Calu3 (cell line): ENCODE results near the gene GAB3. TPM values are rescaled to one million over a fixed set of nuclear protein-coding genes. Genes with fewer than 3 reads are reported as not detected.
"Not testable (repeated sequence)": the region's sequence is repeated elsewhere in the genome, so short reads cannot be mapped to it uniquely, and the experiment has no call there.

Experiments
- BruUV-seq: library from RNA; stranded (reverse); fragments of 400-500 nt; replicated peaks from 2 replicates; lab custom pipeline; 2021; lab: Mats Ljungman, UMichigan
- CTCF ChIA-PET: fragments of 300-600 bp; sonication (Branson Sonifier 250); formaldehyde crosslinking; loops from one replicate; lab custom pipeline; 2022; ENCODE audit warnings: antibody characterized with exemption; lab: Charles Lee
- DNase-seq: peaks from one replicate; pipeline ENCODE4 v3.0.0; 2022
- H3K27ac Mint-ChIP-seq: one replicate; pipeline ENCODE4 v1.8.0; 2022; ENCODE audit warnings: mixed read lengths; ENCODE audit not compliant: unreplicated experiment
- H3K27me3 Mint-ChIP-seq: one replicate; pipeline ENCODE4 v1.8.0; 2022; ENCODE audit warnings: mixed read lengths; ENCODE audit not compliant: unreplicated experiment
- H3K36me3 Mint-ChIP-seq: one replicate; pipeline ENCODE4 v1.8.0; 2022; ENCODE audit warnings: mild to moderate bottlenecking, moderate library complexity, mixed read lengths; ENCODE audit not compliant: insufficient read depth, unreplicated experiment
- H3K4me1 Mint-ChIP-seq: one replicate; pipeline ENCODE4 v1.8.0; 2022; ENCODE audit warnings: mild to moderate bottlenecking, low read depth, mixed read lengths; ENCODE audit not compliant: unreplicated experiment
- H3K4me3 Mint-ChIP-seq: one replicate; pipeline ENCODE4 v1.8.0; 2022; ENCODE audit warnings: mild to moderate bottlenecking, low read depth, moderate library complexity, mixed read lengths; ENCODE audit not compliant: unreplicated experiment
- H3K9me3 Mint-ChIP-seq: one replicate; pipeline ENCODE4 v1.8.0; 2022; ENCODE audit warnings: low read depth, mixed read lengths; ENCODE audit not compliant: unreplicated experiment
- intact Hi-C: fragments of 100-400 bp; cut with micrococcal nuclease; formaldehyde crosslinking; loops from one replicate; pipeline ENCODE4 v1.10.0; 2022; ENCODE audit not compliant: unreplicated experiment
- total RNA-seq: library from RNA; stranded (reverse); gene quantifications from 2 replicates; pipeline ENCODE4 v1.2.3, GENCODE V29; 2022
- TF ChIP-seq, protein P1 (sequence below): fragments of 200-600 bp; IDR thresholded peaks from one replicate; pipeline ENCODE4 v1.8.0; 2022; ENCODE audit warnings: antibody characterized with exemption; ENCODE audit not compliant: unreplicated experiment

Gene GAB3
- total RNA-seq, 1 experiment from 2014 or later: not detected

DNA sequence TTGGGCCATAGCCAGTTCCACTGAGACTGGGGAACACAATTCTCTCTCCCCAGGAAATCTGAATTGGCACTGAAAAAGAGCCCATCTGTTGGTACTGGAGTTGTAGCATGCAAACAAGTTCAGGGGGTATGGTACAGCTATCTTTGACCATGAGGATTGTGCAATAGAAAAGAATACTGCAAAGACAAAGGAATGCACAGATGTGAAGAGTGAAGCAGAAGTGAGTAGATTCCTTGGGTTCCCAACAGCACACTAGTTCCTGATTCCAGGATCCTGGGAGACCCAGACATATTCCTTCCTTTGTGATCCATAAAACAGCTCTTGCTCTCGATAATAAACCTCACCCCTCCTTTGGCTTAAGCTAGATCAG lies 54.2 kb downstream of the GAB3 start:
- no TSS peak for BruUV-seq
- Mint-ChIP-seq H3K4me3 (no peak overlapping the region), H3K27ac (no peak overlapping the region), H3K4me1 (no peaks in the 10 kb centered on the region), H3K27me3 (peaks cover 77% of the 10 kb centered on the region), H3K9me3 (no peaks in the 10 kb centered on the region), H3K36me3 (no peaks in the 10 kb centered on the region)
- DNase-seq: no peak
- TF ChIP-seq, protein P1, sequence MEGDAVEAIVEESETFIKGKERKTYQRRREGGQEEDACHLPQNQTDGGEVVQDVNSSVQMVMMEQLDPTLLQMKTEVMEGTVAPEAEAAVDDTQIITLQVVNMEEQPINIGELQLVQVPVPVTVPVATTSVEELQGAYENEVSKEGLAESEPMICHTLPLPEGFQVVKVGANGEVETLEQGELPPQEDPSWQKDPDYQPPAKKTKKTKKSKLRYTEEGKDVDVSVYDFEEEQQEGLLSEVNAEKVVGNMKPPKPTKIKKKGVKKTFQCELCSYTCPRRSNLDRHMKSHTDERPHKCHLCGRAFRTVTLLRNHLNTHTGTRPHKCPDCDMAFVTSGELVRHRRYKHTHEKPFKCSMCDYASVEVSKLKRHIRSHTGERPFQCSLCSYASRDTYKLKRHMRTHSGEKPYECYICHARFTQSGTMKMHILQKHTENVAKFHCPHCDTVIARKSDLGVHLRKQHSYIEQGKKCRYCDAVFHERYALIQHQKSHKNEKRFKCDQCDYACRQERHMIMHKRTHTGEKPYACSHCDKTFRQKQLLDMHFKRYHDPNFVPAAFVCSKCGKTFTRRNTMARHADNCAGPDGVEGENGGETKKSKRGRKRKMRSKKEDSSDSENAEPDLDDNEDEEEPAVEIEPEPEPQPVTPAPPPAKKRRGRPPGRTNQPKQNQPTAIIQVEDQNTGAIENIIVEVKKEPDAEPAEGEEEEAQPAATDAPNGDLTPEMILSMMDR: no peak
- CTCF ChIA-PET: no interaction called here
- intact Hi-C loops: no loop called here

DNA sequence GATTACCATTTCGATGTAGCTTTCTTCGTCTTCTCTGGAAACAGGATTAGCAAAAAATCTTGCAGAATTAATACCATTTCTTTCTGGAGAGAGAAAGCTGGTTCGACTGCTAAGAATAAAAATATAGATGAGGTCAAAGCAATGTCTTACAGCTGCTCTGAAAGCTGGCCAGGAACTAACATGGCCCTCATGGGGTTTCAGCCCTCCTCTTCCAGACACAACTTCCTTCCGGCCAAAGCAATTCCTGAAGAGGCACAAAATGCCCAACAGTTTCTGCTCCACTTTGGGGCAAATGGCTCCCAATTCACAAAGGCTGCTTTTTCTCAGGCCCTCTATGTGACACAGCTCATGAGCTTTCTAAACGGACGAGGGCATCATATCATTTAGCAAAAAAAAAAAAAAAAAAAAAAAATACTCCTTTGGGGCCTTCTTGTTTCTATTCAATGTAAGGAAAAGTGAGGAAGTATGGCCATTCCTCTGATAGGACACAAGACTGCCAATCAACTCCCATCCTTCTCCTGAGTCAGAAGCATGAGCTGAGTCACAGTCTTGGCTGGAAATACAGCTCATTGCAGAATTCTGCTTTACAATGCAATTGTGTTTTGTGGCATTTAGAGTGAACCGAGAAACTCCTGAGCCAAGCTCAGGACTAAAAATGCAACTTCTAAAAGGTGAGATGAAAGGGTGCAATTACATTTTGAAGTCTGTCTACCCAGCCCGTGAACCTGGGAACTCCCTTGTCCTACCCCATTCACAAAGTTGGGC lies 54.8 kb downstream of the GAB3 start:
- no peak overlapping the region for H3K27ac Mint-ChIP-seq
- H3K27me3 Mint-ChIP-seq: peaks cover 78% of the 10 kb centered on the region
- no peaks in the 10 kb centered on the region for H3K36me3 Mint-ChIP-seq
- CTCF ChIA-PET: no interaction called here
- DNase-seq: no peak
- TF ChIP-seq, protein P1: no peak
- H3K4me1 Mint-ChIP-seq: no peaks in the 10 kb centered on the region
- intact Hi-C loops: no loop called here
- no peaks in the 10 kb centered on the region for H3K9me3 Mint-ChIP-seq
- BruUV-seq: no TSS peak
- no peak overlapping the region for H3K4me3 Mint-ChIP-seq

DNA sequence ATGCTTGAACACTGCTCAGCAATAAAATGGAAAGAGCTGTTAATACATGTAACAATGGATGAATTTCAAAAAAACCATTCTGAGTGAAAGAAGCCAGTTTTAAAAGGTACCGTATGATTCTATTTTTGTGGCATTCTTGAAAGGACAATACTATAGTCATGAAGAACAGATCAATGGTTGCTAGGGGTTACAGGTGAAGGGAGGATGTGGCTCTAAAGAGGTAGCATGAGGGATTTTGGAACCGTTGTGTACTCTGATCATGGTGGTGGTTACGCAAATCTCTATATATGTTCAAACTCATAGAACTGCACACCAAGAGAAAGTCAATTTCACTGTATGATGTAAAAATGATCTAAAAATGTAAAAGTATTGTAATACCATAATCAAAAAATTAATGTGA lies 57.5 kb downstream of the GAB3 start:
- DNase-seq: no peak
- peaks cover 54% of the 10 kb centered on the region for H3K27me3 Mint-ChIP-seq
- no peaks in the 10 kb centered on the region for H3K4me1 Mint-ChIP-seq
- peaks cover 2% of the 10 kb centered on the region for H3K9me3 Mint-ChIP-seq
- CTCF ChIA-PET: no interaction called here
- no peak overlapping the region for H3K4me3 Mint-ChIP-seq
- H3K27ac Mint-ChIP-seq: no peak overlapping the region
- TF ChIP-seq, protein P1: no peak
- BruUV-seq: no TSS peak
- intact Hi-C loops: no loop called here
- H3K36me3 Mint-ChIP-seq: no peaks in the 10 kb centered on the region

DNA sequence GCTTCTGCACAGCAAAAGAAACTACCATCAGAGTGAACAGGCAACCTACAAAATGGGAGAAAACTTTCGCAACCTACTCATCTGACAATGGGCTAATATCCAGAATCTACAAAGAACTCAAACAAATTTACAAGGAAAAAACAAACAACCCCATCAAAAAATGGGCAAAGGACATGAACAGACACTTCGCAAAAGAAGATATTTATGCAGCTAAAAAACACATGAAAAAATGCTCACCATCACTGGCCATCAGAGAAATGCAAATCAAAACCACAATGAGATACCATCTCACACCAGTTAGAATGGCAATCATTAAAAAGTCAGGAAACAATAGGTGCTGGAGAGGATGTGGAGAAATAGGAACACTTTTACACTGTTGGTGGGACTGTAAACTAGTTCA lies 60.4 kb downstream of the GAB3 start:
- BruUV-seq, CTCF ChIA-PET, H3K4me1 Mint-ChIP-seq, DNase-seq, H3K9me3 Mint-ChIP-seq, H3K4me3 Mint-ChIP-seq, H3K36me3 Mint-ChIP-seq, H3K27ac Mint-ChIP-seq, intact Hi-C loops: not testable (repeated sequence)
- H3K27me3 Mint-ChIP-seq: peaks cover 29% of the 10 kb centered on the region

DNA sequence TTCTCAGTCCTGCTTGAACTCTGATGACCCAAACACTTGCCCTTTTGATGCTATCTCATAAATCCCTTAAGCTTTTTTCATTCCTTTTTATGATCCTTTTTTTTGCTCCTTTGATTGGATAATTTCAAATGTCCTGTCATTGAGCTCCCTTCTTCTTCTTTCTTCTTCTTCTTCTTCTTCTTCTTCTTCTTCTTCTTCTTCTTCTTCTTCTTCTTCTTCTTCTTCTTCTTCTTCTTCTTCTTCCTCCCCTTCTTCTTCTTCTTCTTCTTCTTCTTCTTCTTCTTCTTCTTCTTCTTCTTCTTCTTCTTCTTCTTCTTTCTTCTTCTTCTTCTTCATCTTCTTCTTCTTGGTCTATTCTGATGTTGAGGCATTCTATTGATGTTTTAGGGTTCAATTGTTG lies 78.8 kb downstream of the GAB3 start:
- H3K4me1 Mint-ChIP-seq, DNase-seq, H3K9me3 Mint-ChIP-seq, H3K36me3 Mint-ChIP-seq, H3K27ac Mint-ChIP-seq, H3K4me3 Mint-ChIP-seq, CTCF ChIA-PET, BruUV-seq, intact Hi-C loops: not testable (repeated sequence)
- H3K27me3 Mint-ChIP-seq: peaks cover 91% of the 10 kb centered on the region

DNA sequence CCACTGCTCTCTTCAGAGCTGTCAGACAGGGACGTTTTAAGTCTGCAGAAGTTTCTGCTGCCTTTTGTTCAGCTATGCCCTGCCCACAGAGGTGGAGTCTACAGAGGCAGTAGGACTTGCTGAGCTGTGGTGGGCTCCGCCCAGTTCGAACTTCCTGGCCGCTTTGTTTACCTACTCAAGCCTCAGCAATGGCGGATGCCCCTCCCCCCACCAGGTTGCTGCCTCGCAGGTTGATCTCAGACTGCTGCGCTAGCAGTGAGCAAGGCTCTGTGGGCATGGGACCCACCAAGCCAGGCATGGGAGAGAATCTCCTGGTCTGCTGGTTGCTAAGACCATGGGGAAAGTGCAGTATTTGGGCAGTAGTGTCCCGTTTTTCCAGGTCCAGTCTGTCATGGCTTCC lies 80.0 kb downstream of the GAB3 start:
- H3K36me3 Mint-ChIP-seq, H3K4me3 Mint-ChIP-seq, DNase-seq, H3K9me3 Mint-ChIP-seq, intact Hi-C loops, H3K4me1 Mint-ChIP-seq, BruUV-seq, H3K27ac Mint-ChIP-seq: not testable (repeated sequence)
- CTCF ChIA-PET: interaction anchor here (0.6 kb wide), 1 partner anchor 349 kb away, joined by 3 read pairs; no protein-coding TSS in a partner anchor
- peaks cover 90% of the 10 kb centered on the region for H3K27me3 Mint-ChIP-seq
